H9 (cell line): ENCODE data around the gene OCRL. TPM values are rescaled to one million over a fixed set of nuclear protein-coding genes. Genes with fewer than 3 reads are reported as not detected.

Experiments used
- DNase-seq: peaks from one replicate; pipeline ENCODE4 v3.0.0-alpha.2; 2017
- H2AFZ ChIP-seq: one replicate; pipeline ENCODE4 v1.6.1; 2013; ENCODE audit warnings: mild to moderate bottlenecking, low read length, control low read depth, moderate library complexity
- H2AK5ac ChIP-seq: 2 replicates; pipeline ENCODE4 v1.6.1; 2013; ENCODE audit warnings: low read length, control low read depth, mixed read lengths; ENCODE audit not compliant: insufficient read length
- H2BK120ac ChIP-seq: one replicate; pipeline ENCODE4 v1.6.1; 2013; ENCODE audit warnings: low read depth, mild to moderate bottlenecking, low read length, control low read depth, inconsistent platforms; ENCODE audit not compliant: poor library complexity, severe bottlenecking
- H2BK12ac ChIP-seq: 2 replicates; pipeline ENCODE4 v1.6.1; 2013; ENCODE audit warnings: low read length, control low read depth, mixed read lengths, low read depth; ENCODE audit not compliant: insufficient read length
- H2BK15ac ChIP-seq: 2 replicates; pipeline ENCODE4 v1.6.1; 2013; ENCODE audit warnings: low read depth, low read length, control low read depth
- H2BK20ac ChIP-seq: one replicate; pipeline ENCODE4 v1.6.1; 2013; ENCODE audit warnings: low read depth, mild to moderate bottlenecking, low read length, control low read depth, inconsistent platforms; ENCODE audit not compliant: poor library complexity, severe bottlenecking
- H2BK5ac ChIP-seq: 2 replicates; pipeline ENCODE4 v1.6.1; 2013; ENCODE audit warnings: low read length, control low read depth, mixed read lengths; ENCODE audit not compliant: insufficient read length
- H3K14ac ChIP-seq: 2 replicates; pipeline ENCODE4 v1.6.1; 2013; ENCODE audit warnings: low read length, control low read depth; ENCODE audit not compliant: insufficient read depth
- H3K18ac ChIP-seq: 2 replicates; pipeline ENCODE4 v1.6.1; 2013; ENCODE audit warnings: low read depth, mild to moderate bottlenecking, mixed read lengths, low read length, control low read depth; ENCODE audit not compliant: insufficient read length
- H3K23ac ChIP-seq: 2 replicates; pipeline ENCODE4 v1.6.1; 2013; ENCODE audit warnings: low read length, control low read depth, mixed read lengths, low read depth; ENCODE audit not compliant: insufficient read length
- H3K23me2 ChIP-seq: 2 replicates; pipeline ENCODE4 v1.6.1; 2013; ENCODE audit warnings: low read depth, mild to moderate bottlenecking, mixed read lengths, low read length, control low read depth; ENCODE audit not compliant: insufficient read length, poor library complexity, severe bottlenecking
- H3K27ac ChIP-seq: 2 replicates; pipeline ENCODE4 v1.5.1; 2013; ENCODE audit warnings: low read length, control low read depth, mixed read lengths, low read depth; ENCODE audit not compliant: insufficient read length
- H3K27me3 ChIP-seq: 2 replicates; pipeline ENCODE4 v1.6.1; 2013; ENCODE audit warnings: low read length, control low read depth, inconsistent platforms; ENCODE audit not compliant: insufficient read depth
- H3K4ac ChIP-seq: 2 replicates; pipeline ENCODE4 v1.6.1; 2013; ENCODE audit warnings: low read depth, mild to moderate bottlenecking, control low read depth, inconsistent platforms, low read length, moderate library complexity
- H3K4me1 ChIP-seq: 2 replicates; pipeline ENCODE4 v1.6.1; 2013; ENCODE audit warnings: low read length, control low read depth, inconsistent platforms; ENCODE audit not compliant: insufficient read depth
- H3K4me2 ChIP-seq: 2 replicates; pipeline ENCODE4 v1.6.1; 2013; ENCODE audit warnings: low read length, control low read depth, mixed read lengths; ENCODE audit not compliant: insufficient read length, insufficient read depth
- H3K56ac ChIP-seq: 2 replicates; pipeline ENCODE4 v1.6.1; 2013; ENCODE audit warnings: low read depth, mild to moderate bottlenecking, mixed read lengths, low read length, control low read depth; ENCODE audit not compliant: insufficient read length
- H3K79me1 ChIP-seq: 2 replicates; pipeline ENCODE4 v1.6.1; 2013; ENCODE audit warnings: low read depth, mild to moderate bottlenecking, moderate library complexity, low read length, control low read depth, inconsistent platforms; ENCODE audit not compliant: insufficient read depth, poor library complexity, severe bottlenecking
- H3K79me2 ChIP-seq: 2 replicates; pipeline ENCODE4 v1.6.1; 2013; ENCODE audit warnings: low read length, control low read depth, inconsistent platforms; ENCODE audit not compliant: insufficient read depth
- H3K9ac ChIP-seq: 2 replicates; pipeline ENCODE4 v1.6.1; 2013; ENCODE audit warnings: low read length, control low read depth, mixed read lengths; ENCODE audit not compliant: insufficient read length; ENCODE audit errors: extremely low read depth
- H3K9me3 ChIP-seq: one replicate; pipeline ENCODE4 v1.6.1; 2013; ENCODE audit warnings: low read depth, low read length, inconsistent platforms; ENCODE audit not compliant: control insufficient read depth
- H3T11ph ChIP-seq: one replicate; pipeline ENCODE4 v1.6.1; 2013; ENCODE audit warnings: mild to moderate bottlenecking, low read length, control low read depth, inconsistent platforms
- H4K20me1 ChIP-seq: one replicate; pipeline ENCODE4 v1.6.1; 2013; ENCODE audit not compliant: control insufficient read depth, insufficient read length, insufficient read depth
- H4K5ac ChIP-seq: 2 replicates; pipeline ENCODE4 v1.6.1; 2013; ENCODE audit warnings: low read depth, mild to moderate bottlenecking, mixed read lengths, low read length, control low read depth; ENCODE audit not compliant: insufficient read length
- H4K8ac ChIP-seq: replicated peaks from 2 replicates; pipeline ENCODE4 v1.6.1; 2013; ENCODE audit warnings: low read length, control low read depth, mixed read lengths, low read depth; ENCODE audit not compliant: insufficient read length
- H4K91ac ChIP-seq: 2 replicates; pipeline ENCODE4 v1.6.1; 2013; ENCODE audit warnings: low read depth, mild to moderate bottlenecking, moderate library complexity, mixed read lengths, low read length, control low read depth; ENCODE audit not compliant: insufficient read length
- H3K27ac Mint-ChIP-seq, 3 experiments: 2 replicates in 2 of 3; 3 replicates in 1 of 3; pipeline ENCODE4 v1.8.0; 2020 to 2021; ENCODE audit warnings: mixed read lengths in 3 of 3, mild to moderate bottlenecking in 1 of 3, moderate library complexity in 1 of 3
- H3K27me3 Mint-ChIP-seq: 2 replicates; pipeline ENCODE4 v1.8.0; 2021; ENCODE audit warnings: low read depth, mild to moderate bottlenecking, moderate library complexity, mixed read lengths
- H3K36me3 Mint-ChIP-seq, 3 experiments: 2 replicates in 2 of 3; 3 replicates in 1 of 3; pipeline ENCODE4 v1.8.0; 2020 to 2021; ENCODE audit warnings: low read depth in 3 of 3, mixed read lengths in 3 of 3; ENCODE audit not compliant: insufficient read depth in 1 of 3
- H3K4me1 Mint-ChIP-seq, 2 experiments: 2 replicates each; pipeline ENCODE4 v1.8.0; 2020; ENCODE audit warnings: mixed read lengths in 2 of 2
- H3K4me3 Mint-ChIP-seq, 2 experiments: 2 replicates in 1 of 2; 3 replicates in 1 of 2; pipeline ENCODE4 v1.8.0; 2020 to 2021; ENCODE audit warnings: mild to moderate bottlenecking in 2 of 2, mixed read lengths in 2 of 2, moderate library complexity in 1 of 2
- H3K9me3 Mint-ChIP-seq, 2 experiments: 2 replicates in 1 of 2; 3 replicates in 1 of 2; pipeline ENCODE4 v1.8.0; 2020; ENCODE audit warnings: mild to moderate bottlenecking in 2 of 2, mixed read lengths in 2 of 2, moderate library complexity in 1 of 2
- CTCF ChIP-seq: fragments of 200-600 bp; sonication (generic); conservative IDR thresholded peaks from 3 replicates; pipeline ENCODE4 v1.8.0; 2021; ENCODE audit warnings: antibody characterized with exemption, mild to moderate bottlenecking
- WGBS: extraction: QIAGEN DNeasy Blood & Tissue Kit; methylation state at CpG from one replicate; pipeline ENCODE4 v1.1.7; 2013; ENCODE audit warnings: missing lambda C conversion rate, low lambda C conversion rate, mixed read lengths; ENCODE audit not compliant: insufficient read length; ENCODE audit errors: extremely low coverage; 5-methylcytosine and 5-hydroxymethylcytosine counted together
- total RNA-seq: library from RNA; stranded (reverse); gene quantifications from 2 replicates; pipeline ENCODE4 v1.2.1, GENCODE V29; 2021

The OCRL gene
- total RNA-seq, 1 experiment from 2014 or later = 31.4 TPM

GRCh38 chrX:129626026-129626425 is 86.0 kb downstream of the OCRL start:
- H2BK20ac ChIP-seq = no peak overlapping the region
- H3K56ac ChIP-seq = no peak overlapping the region
- Mint-ChIP-seq H3K9me3 (peaks cover 0 to 61% of the 10 kb centered on the region in 2 experiments; a peak in 2 of 5 replicates), H3K4me3 (no peak overlapping the region), H3K27me3 (peaks cover 3% of the 10 kb centered on the region), H3K4me1 (no peaks in the 10 kb centered on the region), H3K27ac (no peak overlapping the region), H3K36me3 (no peaks in the 10 kb centered on the region; a peak in 1 of 7 replicates)
- no peak overlapping the region for H3K27ac ChIP-seq
- no peaks in the 10 kb centered on the region for H3K79me2 ChIP-seq
- H3K23ac ChIP-seq = no peak overlapping the region
- TF ChIP-seq CTCF = no peak
- DNase-seq = no peak
- H4K20me1 ChIP-seq = no peaks in the 10 kb centered on the region
- no peak overlapping the region for H3T11ph ChIP-seq
- no peak overlapping the region for H4K5ac ChIP-seq
- no peak overlapping the region for H2BK5ac ChIP-seq
- H3K4me1 ChIP-seq = no peaks in the 10 kb centered on the region
- H3K9me3 ChIP-seq = no peaks in the 10 kb centered on the region
- WGBS = no CpG with 5 or more reads among the region's 3 CpGs
- H4K91ac ChIP-seq = no peak overlapping the region
- no peak overlapping the region for H2AFZ ChIP-seq
- H2BK120ac ChIP-seq = no peak overlapping the region
- H3K23me2 ChIP-seq = no peaks in the 10 kb centered on the region
- H3K27me3 ChIP-seq = no peaks in the 10 kb centered on the region
- no peak overlapping the region for H3K9ac ChIP-seq
- H2BK15ac ChIP-seq = no peak overlapping the region
- H4K8ac ChIP-seq = no peak overlapping the region
- no peak overlapping the region for H3K14ac ChIP-seq
- H3K4ac ChIP-seq = no peak overlapping the region
- no peaks in the 10 kb centered on the region for H3K79me1 ChIP-seq
- no peak overlapping the region for H2BK12ac ChIP-seq
- H2AK5ac ChIP-seq = no peak overlapping the region
- no peak overlapping the region for H3K18ac ChIP-seq
- H3K4me2 ChIP-seq = no peak overlapping the region
